Measurements from ENCODE around the gene ZMYND11. TPM values are rescaled to one million over a fixed set of nuclear protein-coding genes. Genes with fewer than 3 reads are reported as not detected.

The ZMYND11 gene
- 32.6 and 34.9 TPM in 2 replicates for total RNA-seq (2014; rRNA removed; shearing (Covaris generic))

DNA sequence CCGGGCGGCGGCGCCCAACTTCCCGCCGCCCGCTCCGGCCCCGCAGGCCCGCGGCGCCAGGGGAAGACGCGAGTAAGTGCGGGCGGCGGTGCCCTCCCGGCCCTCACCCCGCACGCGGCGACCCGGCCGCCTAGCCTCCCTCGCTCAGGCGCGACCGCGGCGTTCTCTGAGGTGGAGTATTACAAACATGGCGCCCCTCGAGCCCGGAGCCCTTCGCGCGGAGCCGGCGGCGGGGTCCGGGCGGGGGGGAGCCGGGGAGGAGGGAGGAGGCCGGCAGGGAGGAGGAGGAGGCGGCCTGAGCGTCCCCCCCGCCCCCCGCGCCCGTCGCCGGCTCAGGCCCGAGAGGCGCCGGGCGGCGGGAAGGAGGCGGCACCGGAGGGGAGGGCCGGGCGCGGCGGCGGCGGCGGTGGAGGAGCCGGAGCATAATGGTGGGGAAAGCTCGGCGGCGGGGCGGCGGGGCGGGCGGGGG, at the start of gene ZMYND11:
TSS of gene ZMYND11 (plus strand) at position 324 of the 469 bp plus-strand sequence. CDS start 44,558 bp downstream, outside the sequence.
- no peaks in the 10 kb centered on the region for H3K27me3 ChIP-seq
- no peaks in the 10 kb centered on the region for H3K36me3 ChIP-seq
- peak within 1 kb of the TSS; percentile 73 for H3K27ac ChIP-seq
- DNase-seq: peak; percentile 49 to 54
- no peaks in the 10 kb centered on the region for H3K9me3 ChIP-seq (replicated peaks)
- peak within 1 kb of the TSS; percentile 84 for H3K4me3 ChIP-seq
- peaks cover 3% of the 10 kb centered on the region for H3K4me1 ChIP-seq

DNA sequence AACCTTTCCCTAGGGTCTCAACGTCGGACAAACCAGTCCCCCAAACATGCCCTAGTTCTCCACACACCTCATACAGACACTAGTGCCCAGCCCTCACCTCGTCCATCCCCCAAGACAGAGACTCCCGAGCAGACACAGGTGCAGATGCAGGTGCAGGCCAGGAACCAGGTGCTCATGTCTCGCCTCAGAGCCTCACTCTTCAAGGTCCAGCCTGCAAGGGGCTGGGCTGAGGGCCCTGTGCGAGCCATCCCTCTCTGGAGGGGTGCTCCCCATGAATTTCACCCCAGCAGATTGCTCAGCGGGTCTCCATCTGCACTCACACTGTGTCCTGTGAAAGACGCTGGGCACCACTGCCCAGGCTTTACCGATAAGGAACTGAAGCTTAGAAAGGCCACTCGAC, 49.2 kb upstream of the ZMYND11 start:
- no peak for DNase-seq

DNA sequence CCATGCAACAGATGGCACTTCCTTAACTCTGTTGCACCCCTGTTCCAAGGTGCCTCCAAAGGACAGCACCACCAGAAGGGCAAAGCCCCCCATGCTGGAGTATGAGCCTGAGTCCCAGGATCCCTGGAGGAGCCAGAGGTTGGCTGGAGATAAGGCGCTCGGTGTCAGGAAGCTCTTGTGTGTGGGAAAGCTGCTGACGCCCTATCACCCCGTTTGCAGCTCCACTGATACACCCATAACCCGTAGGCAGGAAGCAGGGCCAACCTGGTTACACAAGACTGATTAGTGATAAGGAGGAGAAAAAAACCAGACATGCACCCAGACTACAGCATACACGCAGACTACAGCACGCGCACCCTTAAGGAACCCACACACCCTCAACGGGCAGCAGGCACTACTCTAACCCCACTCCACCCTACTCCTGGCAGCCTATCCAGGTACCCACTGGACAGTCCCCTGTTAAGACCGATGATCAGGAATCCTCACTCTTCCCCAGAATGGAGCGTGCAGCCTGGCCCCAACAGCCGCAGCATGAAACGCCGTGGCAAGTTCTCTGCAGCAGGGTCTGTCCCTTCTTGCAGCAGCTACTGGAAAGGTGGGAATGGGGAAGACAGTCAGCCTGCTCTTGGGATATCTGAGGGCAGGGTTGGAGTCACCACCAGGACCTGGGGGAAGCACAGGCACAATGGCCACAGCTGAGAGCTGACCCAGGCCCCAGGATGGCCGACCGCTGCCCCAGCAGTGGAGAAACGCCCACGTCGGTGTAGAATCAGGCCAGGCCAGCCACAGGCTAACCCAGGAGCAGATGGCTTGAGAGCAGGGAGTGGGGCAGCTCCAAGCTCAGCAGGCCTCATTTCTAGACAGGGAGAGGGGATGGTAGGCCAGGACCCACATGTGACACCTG, 47.8 kb upstream of the ZMYND11 start:
- Histone ChIP-seq H3K9me3 (replicated peaks) (no peaks in the 10 kb centered on the region), H3K36me3 (no peaks in the 10 kb centered on the region), H3K27ac (no peak overlapping the region), H3K4me3 (no peak overlapping the region), H3K27me3 (no peaks in the 10 kb centered on the region), H3K4me1 (no peaks in the 10 kb centered on the region)
- no peak for DNase-seq

More for the DNA sequence above, 49.2 kb upstream of the ZMYND11 start:
- no peaks in the 10 kb centered on the region for H3K9me3 ChIP-seq (replicated peaks)
- no peaks in the 10 kb centered on the region for H3K36me3 ChIP-seq
- no peak overlapping the region for H3K27ac ChIP-seq
- no peaks in the 10 kb centered on the region for H3K27me3 ChIP-seq
- H3K4me3 ChIP-seq: no peak overlapping the region
- no peaks in the 10 kb centered on the region for H3K4me1 ChIP-seq

DNA sequence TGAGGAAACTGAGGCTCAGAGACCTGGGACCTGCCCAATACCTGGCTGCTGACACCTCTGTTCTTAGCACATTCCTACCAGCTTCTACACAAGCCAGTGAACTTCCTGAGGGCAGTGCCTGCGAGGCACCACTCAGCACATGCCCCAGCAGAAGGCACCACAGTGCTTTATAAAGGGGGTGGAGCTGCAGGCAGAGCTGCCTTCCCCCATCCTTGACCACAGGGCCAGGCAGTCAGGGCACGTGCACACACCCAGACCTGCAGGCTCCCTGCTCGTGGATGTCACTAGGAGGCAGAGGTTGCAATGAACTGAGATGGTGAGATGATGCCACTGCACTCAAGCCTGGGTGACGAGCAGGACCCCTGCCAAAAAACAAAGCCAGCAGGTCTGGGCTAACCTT, 47.0 kb upstream of the ZMYND11 start:
- no peaks in the 10 kb centered on the region for H3K36me3 ChIP-seq
- no peaks in the 10 kb centered on the region for H3K4me1 ChIP-seq
- no peak for DNase-seq
- H3K27me3 ChIP-seq: no peaks in the 10 kb centered on the region
- no peaks in the 10 kb centered on the region for H3K9me3 ChIP-seq (replicated peaks)
- H3K4me3 ChIP-seq: no peak overlapping the region
- H3K27ac ChIP-seq: no peak overlapping the region

DNA sequence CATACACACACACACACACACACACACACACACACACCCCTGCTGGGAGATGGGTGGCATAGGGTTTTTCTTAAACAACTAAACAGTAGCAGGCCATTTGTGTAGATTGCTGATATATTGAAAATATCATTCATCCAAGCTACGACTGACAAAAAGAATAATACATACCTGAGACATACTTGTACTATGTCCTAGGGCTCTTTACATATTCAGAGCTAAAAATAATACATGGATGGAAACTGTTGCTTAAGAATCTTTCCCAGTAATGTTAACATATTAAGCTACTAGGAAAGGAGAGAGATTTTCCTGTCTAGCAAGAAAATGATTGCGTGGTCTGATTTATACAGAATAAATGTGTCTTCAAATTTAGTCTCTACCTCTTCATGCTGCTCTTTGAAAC, 46.0 kb upstream of the ZMYND11 start:
- Histone ChIP-seq H3K27ac (no peak overlapping the region), H3K4me1 (no peaks in the 10 kb centered on the region), H3K9me3 (replicated peaks) (no peaks in the 10 kb centered on the region), H3K4me3 (no peak overlapping the region), H3K27me3 (no peaks in the 10 kb centered on the region), H3K36me3 (no peaks in the 10 kb centered on the region)
- no peak for DNase-seq

DNA sequence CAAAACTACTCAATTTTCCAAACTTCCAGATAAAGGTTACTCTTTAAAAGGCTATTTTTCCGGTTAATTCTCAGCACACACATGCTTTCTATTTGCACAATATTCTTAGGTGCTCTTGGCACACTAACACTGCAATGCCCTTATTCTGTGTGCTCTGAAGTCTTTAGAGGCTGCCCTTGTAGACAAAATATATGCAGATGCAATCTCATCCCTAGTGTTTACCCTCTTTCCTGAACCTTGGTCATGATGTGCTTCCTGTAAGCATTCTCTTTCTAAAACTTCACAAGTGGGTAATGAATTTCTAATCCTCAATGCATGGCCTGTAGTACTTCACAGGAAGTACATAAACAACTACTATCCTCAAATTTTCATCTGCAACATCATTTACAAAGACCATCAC, 45.1 kb upstream of the ZMYND11 start:
- no peaks in the 10 kb centered on the region for H3K9me3 ChIP-seq (replicated peaks)
- no peaks in the 10 kb centered on the region for H3K27me3 ChIP-seq
- H3K36me3 ChIP-seq: no peaks in the 10 kb centered on the region
- H3K4me1 ChIP-seq: no peaks in the 10 kb centered on the region
- H3K4me3 ChIP-seq: no peak overlapping the region
- no peak overlapping the region for H3K27ac ChIP-seq
- DNase-seq: no peak

DNA sequence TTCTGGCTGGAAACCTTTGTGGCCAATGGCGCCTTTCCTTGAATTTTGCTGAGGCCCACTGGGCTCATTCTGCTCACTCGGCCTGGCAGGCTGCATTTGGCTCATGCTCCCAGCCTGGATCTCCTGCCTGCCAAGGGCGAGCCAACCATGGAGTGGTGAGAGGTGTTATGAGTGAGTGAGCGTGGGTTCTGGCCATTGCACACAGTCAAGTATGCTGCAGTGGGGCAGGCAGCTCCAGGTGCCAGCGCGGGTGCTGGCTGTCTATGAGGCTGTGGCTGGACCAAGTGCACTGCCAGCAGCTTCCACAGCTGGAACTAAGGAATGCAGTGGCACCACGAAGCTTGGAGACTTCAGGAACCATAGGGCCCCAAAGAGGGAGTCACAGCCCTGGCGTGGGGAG, 43.9 kb upstream of the ZMYND11 start:
- no peak overlapping the region for H3K4me3 ChIP-seq
- no peaks in the 10 kb centered on the region for H3K9me3 ChIP-seq (replicated peaks)
- H3K27me3 ChIP-seq: no peaks in the 10 kb centered on the region
- no peak overlapping the region for H3K27ac ChIP-seq
- no peaks in the 10 kb centered on the region for H3K4me1 ChIP-seq
- no peak for DNase-seq
- no peaks in the 10 kb centered on the region for H3K36me3 ChIP-seq

DNA sequence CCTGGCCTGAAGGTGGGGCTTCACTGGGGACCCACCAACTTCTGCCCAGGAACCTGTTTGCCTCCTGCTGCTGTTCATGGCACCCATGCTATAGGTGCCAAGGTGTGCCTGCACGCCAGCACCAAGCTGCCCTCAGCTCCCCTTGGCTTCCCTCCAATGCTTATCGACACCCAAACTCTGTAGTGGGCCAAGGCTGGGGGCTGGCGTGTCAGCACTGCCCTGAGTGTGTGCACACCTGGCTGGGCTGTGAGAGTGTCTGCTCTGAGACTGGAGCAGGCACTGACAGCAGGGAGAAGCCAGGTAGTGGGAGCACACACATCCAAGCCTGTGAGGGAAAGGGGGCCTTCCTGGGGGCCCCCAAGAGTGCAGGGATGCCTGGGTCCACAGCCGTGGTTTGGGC, 43.1 kb upstream of the ZMYND11 start:
- no peak overlapping the region for H3K4me3 ChIP-seq
- no peaks in the 10 kb centered on the region for H3K36me3 ChIP-seq
- DNase-seq: no peak

DNA sequence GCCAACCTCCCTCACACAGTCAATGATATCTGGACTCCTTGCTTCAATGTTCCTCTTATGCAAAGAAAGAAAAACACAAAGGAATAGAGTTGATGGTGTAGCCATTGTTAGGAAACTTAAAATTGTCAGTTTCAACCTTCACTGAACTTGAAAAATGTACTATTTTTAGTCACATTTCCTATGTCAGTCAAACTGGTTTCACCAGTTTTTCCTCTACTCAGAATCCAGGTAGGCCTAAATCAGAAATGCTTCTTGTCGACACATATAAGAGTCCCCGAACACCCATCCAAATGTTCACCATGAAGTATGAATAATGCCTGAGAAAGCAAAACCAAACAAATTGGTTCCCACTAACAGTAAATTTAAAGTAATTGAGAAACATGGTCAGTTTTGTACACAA, 42.4 kb upstream of the ZMYND11 start:
- Histone ChIP-seq H3K27ac (no peak overlapping the region), H3K36me3 (no peaks in the 10 kb centered on the region), H3K4me3 (no peak overlapping the region), H3K9me3 (replicated peaks) (no peaks in the 10 kb centered on the region), H3K27me3 (no peaks in the 10 kb centered on the region), H3K4me1 (no peaks in the 10 kb centered on the region)
- no peak for DNase-seq

More for the DNA sequence above, 43.1 kb upstream of the ZMYND11 start:
- Histone ChIP-seq H3K4me1 (no peaks in the 10 kb centered on the region), H3K27me3 (no peaks in the 10 kb centered on the region), H3K9me3 (replicated peaks) (no peaks in the 10 kb centered on the region), H3K27ac (no peak overlapping the region)

DNA sequence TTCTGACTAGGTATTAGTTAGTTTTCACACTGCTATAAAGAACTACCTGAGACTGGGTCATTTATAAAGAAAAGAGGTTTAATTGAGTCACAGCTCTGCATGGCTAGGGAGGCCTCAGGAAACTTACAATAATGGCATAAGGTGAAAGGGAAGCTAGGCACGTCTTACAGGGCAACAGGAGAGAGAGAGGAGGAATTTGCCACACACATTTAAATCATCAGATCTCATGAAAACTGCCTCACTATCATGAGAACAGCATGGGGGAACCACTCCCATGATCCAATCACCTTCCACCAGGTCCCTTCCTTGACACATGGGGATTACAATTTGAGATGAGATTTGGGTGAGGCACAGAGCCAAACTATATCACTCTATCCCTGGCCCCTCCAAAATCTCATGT, 40.6 kb upstream of the ZMYND11 start:
- Histone ChIP-seq H3K4me3 (no peak overlapping the region), H3K27me3 (no peaks in the 10 kb centered on the region), H3K4me1 (no peaks in the 10 kb centered on the region), H3K27ac (no peak overlapping the region), H3K36me3 (no peaks in the 10 kb centered on the region), H3K9me3 (replicated peaks) (no peaks in the 10 kb centered on the region)
- no peak for DNase-seq

DNA sequence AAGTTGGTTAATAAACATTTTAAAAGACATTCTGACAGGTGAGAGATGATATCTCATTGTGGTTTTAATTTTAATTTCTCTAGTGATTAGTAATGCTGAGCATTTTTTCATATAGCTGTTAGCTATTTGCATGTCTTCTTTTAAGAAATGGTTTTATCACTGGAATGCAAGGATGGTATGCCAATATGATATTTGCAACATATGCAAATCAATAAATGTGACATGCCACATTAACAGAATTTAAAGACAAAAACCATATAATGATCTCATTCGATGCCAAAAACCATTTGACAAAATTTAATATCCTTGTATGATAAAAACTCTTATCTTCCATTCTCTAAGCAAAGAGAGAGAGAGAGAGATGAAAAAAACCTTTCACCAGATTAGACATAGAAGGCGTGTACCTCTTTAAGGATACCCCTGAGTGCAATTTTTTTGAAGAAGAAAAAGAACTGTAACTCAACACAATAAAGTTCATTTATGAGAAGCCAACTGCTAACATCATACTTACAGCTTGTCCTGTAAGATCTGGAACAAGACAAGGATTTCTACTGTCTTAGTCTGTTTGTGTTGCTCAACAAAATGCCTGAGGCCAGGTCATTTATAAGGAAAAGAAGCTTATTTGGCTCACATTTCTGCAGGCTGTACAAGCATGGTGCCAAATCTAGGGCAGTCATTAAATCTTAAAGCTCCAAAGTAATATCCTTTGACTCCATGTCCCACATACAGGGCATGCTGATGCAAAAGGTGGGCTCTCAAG, 39.7 kb upstream of the ZMYND11 start:
- Histone ChIP-seq H3K9me3 (replicated peaks) (no peaks in the 10 kb centered on the region), H3K36me3 (no peaks in the 10 kb centered on the region), H3K4me3 (no peak overlapping the region), H3K4me1 (no peaks in the 10 kb centered on the region), H3K27me3 (no peaks in the 10 kb centered on the region), H3K27ac (no peak overlapping the region)
- no peak for DNase-seq

DNA sequence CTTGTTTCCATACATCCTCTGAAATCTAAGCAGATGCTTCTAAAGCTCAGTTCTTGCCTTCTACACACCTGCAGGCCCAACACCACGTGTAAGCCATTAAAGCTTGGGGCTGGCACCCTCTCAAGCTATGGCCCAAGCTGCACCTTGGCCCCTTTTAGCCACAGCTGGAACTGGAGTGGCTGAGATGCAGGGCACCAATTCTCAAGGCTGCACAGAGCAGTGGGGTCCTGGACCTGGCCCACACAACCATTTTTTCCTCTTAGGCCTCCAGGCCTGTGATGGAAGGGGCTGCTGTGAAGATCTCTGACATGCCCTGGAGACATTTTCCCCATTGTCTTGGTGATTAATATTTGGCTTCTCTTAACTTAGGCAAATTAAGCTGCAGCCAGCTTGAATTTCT, 38.8 kb upstream of the ZMYND11 start:
- Histone ChIP-seq H3K27me3 (no peaks in the 10 kb centered on the region), H3K36me3 (no peaks in the 10 kb centered on the region), H3K4me3 (no peak overlapping the region), H3K27ac (no peak overlapping the region), H3K4me1 (no peaks in the 10 kb centered on the region), H3K9me3 (replicated peaks) (no peaks in the 10 kb centered on the region)
- no peak for DNase-seq

DNA sequence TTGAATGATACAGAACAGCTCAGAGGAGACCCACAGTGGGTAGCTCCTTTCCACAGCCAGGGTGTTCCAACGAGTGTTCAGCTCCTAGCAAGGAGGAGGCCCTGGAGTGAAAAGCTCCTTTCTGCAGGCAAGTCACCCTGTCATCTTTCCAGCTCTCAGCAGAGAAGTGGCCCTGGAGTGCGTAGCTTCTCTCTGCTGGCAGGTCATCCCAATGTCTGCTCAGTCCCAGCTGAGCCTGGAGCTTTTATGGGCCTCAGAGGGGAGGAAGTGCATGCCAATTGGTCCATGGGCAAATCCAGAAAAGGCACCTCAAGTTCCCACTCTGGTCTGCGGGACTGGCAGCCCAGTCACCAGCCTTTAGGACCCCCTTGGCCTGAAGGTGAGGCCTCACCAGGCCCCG, 30.8 kb upstream of the ZMYND11 start:
- H3K9me3 ChIP-seq (replicated peaks): no peaks in the 10 kb centered on the region
- H3K36me3 ChIP-seq: no peaks in the 10 kb centered on the region
- no peak overlapping the region for H3K27ac ChIP-seq
- H3K4me3 ChIP-seq: no peak overlapping the region
- DNase-seq: no peak
- H3K27me3 ChIP-seq: no peaks in the 10 kb centered on the region
- H3K4me1 ChIP-seq: no peaks in the 10 kb centered on the region

DNA sequence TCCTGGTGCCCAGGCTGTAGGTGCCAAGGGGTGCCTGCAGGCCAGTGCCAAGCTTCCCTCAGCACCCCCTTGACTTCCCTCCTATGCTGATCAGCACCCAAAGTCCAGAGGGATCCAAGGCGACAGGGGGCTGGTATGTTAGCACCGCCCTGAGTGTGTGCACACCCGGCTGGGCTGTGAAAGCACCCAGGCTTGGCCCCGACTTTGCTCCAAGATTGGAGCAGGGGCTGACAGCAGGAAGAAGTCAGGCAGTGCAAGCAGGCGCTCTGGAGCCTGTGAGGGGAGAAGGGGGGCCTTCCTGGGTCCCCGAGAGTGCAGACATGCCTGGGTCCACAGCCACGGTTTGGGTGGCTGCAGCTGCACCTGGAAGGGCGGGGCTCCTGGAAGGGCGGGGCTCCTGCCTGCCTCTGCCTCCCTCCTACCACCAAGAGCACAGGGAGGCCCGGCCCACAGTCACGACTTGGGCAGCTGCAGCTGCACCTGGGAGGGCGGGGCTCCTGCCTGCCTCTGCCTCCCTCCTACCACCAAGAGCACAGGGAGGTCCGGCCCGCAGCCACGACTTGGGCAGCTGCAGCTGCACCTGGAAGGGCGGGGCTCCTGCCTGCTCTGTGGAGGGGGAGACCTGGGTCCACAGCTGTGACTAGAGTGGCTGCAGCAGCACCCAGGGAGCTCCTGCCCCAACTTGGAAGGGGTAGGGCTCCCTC, 30.2 kb upstream of the ZMYND11 start:
- no peaks in the 10 kb centered on the region for H3K4me1 ChIP-seq
- no peak overlapping the region for H3K27ac ChIP-seq
- DNase-seq: no peak
- no peaks in the 10 kb centered on the region for H3K9me3 ChIP-seq (replicated peaks)
- H3K27me3 ChIP-seq: no peaks in the 10 kb centered on the region
- H3K36me3 ChIP-seq: no peaks in the 10 kb centered on the region
- no peak overlapping the region for H3K4me3 ChIP-seq

DNA sequence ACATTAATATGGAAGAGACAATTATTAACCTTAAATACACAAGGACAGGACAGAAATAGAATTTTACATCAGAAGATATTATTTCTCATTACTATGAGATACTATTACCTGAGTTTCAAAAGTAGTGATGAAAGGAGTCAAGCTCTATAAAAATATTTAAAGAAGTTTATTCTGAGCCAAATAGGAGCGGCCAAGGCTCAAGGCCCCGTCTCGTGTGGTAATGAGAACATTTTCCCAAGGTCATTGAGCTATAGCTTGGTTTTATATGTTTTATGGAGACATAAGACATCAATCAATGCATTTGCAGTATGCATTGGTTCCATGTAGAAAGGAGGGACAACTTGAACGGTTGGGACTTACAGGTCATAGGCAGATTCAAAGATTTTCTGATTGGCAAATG, 29.4 kb upstream of the ZMYND11 start:
- Histone ChIP-seq H3K4me1 (no peaks in the 10 kb centered on the region), H3K4me3 (no peak overlapping the region), H3K36me3 (no peaks in the 10 kb centered on the region), H3K27me3 (no peaks in the 10 kb centered on the region), H3K9me3 (replicated peaks) (no peaks in the 10 kb centered on the region), H3K27ac (no peak overlapping the region)
- DNase-seq: no peak
